Activated CD4-positive, alpha-beta T cell treated with anti-CD3 and anti-CD28 coated beads, Interleukin-2, Interleukin-4, amounts not matched to agents 100 ng/mL and 50 ng/mL, durations not matched to agents 16 hours and 8 hours (primary cell): Measurements from ENCODE around the gene ARPC5.

Source experiments
- DNase-seq: peaks from one replicate; pipeline ENCODE4 v3.0.0-alpha.2; 2020; ENCODE audit warnings: low spot score

Gene ARPC5

DNA sequence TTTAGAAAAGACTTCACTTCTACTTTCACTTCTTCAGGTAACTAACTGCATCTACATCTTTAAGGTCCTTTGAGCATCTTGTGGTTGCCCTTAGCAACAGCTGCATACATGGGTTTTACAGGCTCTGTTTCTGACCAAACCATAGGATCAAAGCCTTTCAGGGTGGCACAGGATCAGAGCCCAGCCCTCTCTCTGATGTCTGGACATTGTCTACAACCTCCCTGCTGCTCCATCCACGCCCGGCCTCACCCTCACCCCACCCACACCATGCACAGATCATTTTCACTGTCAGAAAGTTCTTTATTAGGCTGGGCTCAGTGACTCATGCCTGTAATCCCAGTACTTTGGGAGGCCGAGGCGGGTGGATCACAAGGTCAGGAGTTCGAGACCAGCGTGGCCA is 50.5 kb downstream of the ARPC5 start:
- DNase-seq, result no peak

DNA sequence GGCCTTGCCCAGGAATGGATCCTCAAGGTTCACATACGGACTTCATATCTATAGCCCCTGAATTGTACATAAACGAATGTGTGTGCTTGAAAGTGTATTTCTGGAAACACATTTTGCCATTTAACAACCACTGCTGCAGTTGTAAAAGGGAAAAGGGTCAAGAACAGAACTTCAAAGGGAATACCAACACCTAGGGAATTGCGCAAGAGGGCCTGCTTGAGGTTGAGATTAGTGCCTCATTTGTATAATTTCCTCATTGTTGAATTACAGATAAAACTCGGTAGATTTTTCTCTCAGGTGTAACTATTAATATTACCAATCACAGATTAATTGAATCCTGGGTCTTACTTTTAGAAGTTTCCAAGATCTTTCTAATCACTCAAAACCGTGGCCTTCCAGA is 51.4 kb downstream of the ARPC5 start:
- DNase-seq, result no peak

DNA sequence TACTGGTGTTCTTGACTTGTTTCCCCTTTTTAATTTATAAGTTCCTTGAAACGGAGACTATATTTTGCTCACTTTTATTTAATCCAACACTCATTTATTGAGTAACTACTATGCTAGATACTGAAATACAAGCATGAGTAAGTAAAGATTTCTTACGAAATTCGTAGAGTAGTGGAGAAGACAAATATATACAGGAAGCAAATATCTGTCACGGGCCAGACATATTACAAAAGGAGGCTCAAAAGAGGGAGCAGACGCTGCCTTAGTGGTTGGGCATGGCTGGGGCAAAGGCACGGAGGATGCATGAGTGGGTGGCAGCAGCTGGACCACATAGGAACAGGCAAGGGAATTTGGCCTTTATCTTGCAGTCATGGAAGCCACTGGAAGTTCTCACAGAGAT is 52.1 kb downstream of the ARPC5 start:
- no peak for DNase-seq

DNA sequence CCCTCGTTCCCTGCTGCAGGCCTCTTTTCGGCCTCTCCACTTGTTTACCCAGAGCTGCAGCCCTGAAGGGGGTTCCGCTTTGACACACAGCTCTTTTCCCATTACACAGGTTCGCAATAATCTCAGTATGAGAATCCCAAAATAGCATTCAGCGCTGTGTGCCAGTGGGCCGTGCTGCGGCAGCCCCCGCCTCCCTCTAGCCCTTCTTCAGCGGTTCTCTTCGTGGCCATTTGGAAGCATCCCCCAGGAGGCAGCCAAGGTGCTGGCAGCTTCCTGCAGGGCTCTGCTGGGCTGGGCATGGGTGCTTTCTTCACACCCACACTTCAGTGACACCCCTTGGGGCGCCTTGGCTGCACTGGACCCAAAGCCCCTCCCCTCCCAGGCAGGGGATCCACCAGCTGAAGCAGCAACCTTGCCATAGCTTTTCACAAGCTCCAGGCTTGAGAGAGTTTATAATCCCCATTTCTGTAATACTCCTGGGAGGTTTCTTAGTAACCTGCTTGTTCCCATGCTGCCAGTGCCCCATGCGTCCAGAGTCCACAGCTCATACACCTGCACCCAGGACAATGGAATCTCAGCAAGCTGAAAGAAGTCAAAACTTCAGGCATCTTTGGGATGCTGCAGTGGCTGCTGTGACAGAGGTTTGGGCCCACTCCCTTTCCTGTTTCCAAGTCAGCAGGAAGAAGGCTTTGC is 53.4 kb downstream of the ARPC5 start:
- DNase-seq, result no peak

DNA sequence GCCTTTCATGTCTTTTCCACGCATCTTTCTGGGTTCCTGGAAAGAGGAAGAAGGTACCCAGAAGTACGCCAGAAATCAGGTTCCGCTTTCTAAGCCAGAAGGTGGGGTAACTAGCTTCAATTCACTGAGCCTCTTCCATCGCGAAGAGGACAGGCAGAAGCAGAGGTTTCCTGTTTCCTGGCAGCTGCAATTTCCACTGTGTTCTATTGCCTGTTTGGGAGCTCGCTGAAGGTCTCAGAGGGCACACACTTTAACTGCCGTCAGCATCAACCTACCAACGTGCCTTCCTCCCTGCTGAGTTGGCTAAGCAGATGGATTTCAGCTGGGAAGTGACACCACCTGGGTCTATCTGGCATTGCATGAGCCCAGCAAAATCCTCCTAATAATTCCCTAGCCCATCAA is 55.3 kb downstream of the ARPC5 start:
- no peak for DNase-seq

DNA sequence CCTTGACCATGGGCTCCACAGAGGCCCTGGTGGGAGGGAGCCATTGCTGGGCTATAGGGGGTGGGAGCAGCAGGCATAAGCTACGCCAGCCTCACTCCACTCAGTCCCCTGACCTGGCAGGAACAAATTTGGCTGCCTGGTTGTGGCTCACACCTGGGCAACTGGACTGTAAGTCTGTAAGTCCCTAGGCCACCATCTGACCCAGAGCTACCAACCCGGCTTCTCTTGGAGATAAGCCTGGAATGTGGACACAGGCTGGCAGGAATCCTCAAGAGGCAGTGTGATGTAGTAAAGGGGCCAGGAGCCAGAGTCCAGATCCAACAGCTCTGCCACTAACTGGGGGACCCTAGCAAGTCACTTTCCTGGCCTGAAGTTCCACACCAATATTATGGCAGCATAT is 56.7 kb downstream of the ARPC5 start:
- no peak for DNase-seq

DNA sequence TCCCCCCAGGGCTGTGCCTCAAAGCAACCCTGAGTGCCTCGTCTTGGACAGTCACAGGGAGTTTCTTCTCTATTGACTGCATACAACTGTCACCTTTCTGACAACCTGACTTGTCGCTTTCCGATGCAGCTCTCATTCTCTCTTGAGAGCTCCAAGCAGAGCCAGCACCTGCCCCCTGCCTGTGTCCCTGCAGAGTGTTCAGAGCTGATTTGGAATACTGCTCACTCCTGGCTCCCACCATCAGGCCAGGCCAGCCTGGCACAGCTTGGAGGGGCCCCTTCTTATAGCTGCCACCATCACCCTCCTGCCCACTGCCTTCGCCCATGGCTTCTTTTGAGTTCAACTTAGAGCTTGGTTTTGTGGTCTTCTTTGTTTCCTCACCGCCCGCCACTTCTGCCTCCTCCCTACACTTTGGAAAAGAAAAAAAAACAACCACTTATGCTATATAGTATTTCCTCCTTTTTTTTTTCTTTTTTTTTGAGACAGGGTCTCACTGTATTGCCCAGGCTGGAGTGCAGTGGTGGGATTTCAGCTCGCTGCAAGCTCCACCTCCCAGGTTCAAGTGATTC is 57.6 kb downstream of the ARPC5 start:
- DNase-seq, result no peak

DNA sequence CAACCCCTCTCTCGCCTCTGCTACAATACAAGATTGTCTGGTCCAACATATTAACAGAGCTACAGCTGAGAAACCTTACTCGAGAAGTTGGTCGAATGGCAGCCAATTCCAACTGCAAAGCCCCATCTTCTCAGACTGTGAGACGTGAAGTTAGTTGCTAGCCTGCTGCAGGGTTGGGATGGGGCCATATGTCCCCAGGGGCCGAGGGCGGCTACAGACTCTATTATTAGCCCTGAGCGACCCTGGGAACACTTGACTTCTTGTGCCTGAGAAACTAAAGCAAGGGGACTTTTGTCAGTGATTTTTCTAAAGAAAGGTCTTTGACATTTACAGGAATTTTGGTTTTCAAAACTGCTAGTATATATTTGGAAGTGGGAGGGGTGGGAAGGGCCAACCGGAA is 59.0 kb downstream of the ARPC5 start:
- DNase-seq, result no peak

DNA sequence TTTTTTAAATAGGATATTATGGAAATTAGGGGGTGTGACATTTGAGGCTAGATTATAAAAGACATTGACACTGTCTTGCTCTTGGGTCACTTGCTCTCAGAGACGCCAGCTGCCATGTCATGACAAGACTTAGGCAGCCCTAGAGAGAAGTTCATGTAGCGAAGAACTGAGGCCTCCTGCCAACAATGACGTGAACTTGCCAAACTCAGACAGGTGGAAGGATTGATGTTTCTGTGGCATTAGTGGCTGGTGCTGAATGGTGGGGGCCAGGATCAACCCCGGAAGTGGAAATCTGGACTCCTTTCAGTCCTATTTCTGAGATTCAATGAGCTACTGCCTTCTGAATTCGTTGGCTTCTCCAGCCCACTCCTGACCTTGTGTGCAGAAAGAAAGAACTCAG is 60.0 kb downstream of the ARPC5 start:
- no peak for DNase-seq

DNA sequence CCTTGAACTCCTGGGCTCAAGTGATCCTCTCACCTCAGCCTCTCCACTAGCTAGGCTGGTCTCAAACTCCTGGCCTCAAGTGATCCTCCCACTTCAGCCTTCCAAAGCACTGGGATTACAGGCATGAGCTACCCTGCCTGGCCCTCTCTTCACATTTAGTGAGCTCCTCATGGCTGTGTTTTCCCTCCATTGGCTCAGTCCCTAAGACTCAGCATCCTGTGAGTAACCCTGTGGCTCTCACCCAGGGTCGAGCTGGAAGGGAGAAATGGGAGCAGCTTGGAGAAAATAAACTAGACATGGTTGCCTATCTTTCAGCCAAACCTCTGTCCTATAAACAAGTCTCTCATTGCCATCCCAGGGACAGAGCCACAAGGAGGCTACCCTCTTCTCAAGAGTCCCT is 62.9 kb downstream of the ARPC5 start:
- no peak for DNase-seq

DNA sequence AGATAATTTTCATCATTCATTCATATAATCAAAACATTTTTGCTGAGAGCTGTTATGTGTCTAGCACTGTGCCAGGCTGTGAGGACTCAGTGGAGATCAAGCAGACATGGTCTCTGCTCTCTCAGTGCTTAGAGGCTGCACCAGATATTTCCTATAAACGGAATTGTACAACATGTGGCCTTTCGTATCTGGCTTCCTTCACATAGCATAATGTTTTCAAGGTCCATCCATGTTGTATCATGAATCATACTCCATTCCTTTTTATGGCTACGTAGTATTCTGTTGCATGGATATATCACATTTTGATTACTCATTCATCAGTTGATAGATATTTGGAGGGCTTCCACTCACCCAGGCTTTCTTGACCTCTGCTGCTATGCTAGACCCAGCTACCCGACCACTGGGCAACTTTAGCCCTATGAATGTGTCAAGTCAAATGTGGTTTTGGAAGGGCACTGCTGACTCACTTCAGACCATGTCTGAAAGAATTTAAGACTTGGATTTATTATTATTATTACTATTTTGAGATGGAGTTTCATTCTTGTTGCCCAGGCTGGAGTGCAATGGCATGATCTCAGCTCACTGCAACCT is 63.8 kb downstream of the ARPC5 start:
- DNase-seq, result no peak
